D721Med (cell line): ENCODE measurements around the gene LRRC72.

Experiments
- DNase-seq: peaks from one replicate; pipeline ENCODE4 v3.0.0; 2011; ENCODE audit warnings: low spot score; ENCODE audit not compliant: insufficient read length
- FAIRE-seq: peaks from 2 replicates; lab custom pipeline; 2011; peaks lifted over from hg19 to GRCh38; lab: Jason Lieb, UNC
- CTCF ChIP-seq: IDR thresholded peaks from 2 replicates; pipeline ENCODE4 v1.5.1; 2012; ENCODE audit warnings: mild to moderate bottlenecking, control low read depth; ENCODE audit not compliant: insufficient read depth; ENCODE audit errors: missing control alignments

LRRC72 gene

GRCh38 chr7:16559497-16560179, 33.0 kb downstream of the LRRC72 start:
- FAIRE-seq = no peak
- no peak for DNase-seq
- TF ChIP-seq CTCF = no peak

- DNase-seq (no peak), FAIRE-seq (no peak)
Measured at GRCh38 chr7:16561943-16562342, 35.3 kb downstream of the LRRC72 start.

GRCh38 chr7:16562456-16563220, 36.0 kb downstream of the LRRC72 start:
- TF ChIP-seq CTCF = no peak
- DNase-seq = no peak
- no peak for FAIRE-seq

More at GRCh38 chr7:16561943-16562342, 35.3 kb downstream of the LRRC72 start:
- no peak for TF ChIP-seq CTCF

- no peak for TF ChIP-seq CTCF
- DNase-seq (no peak), FAIRE-seq (no peak)
Measured at GRCh38 chr7:16563281-16564022, 36.8 kb downstream of the LRRC72 start.

GRCh38 chr7:16564023-16564380, 37.4 kb downstream of the LRRC72 start:
- no peak for DNase-seq
- TF ChIP-seq CTCF = no peak
- no peak for FAIRE-seq

GRCh38 chr7:16564909-16565426, 38.3 kb downstream of the LRRC72 start:
- FAIRE-seq = peak; percentile 88
- peak; percentile 81 for TF ChIP-seq CTCF
- DNase-seq = no peak
